ENCODE data around the gene AXIN2. TPM values are rescaled to one million over a fixed set of nuclear protein-coding genes. Genes with fewer than 3 reads are reported as not detected.
"Not testable (repeated sequence)": the region's sequence is repeated elsewhere in the genome, so short reads cannot be mapped to it uniquely, and the experiment has no call there.

Gene AXIN2
- polyA plus RNA-seq, 1 donor from 2014 or later = 26.7 TPM

GRCh38 chr17:65509032-65509431 lies 52.4 kb downstream of the AXIN2 start:
- H3K9me2 ChIP-seq (ENCODE audit: insufficient read depth, low read length) = no peaks in the 10 kb centered on the region
- H3K27me3 ChIP-seq (ENCODE audit: insufficient read depth, low read depth, low read length) = no peaks in the 10 kb centered on the region
- H3K9ac ChIP-seq (ENCODE audit: low read length) = no peak overlapping the region
- no peak overlapping the region for H3K27ac ChIP-seq (ENCODE audit: low read length)
- no peaks in the 10 kb centered on the region for H3K9me3 ChIP-seq (ENCODE audit: low read length)
- TF ChIP-seq MXI1 (conservative IDR thresholded peaks at IDR 0.05; ENCODE audit: poor library complexity, severe bottlenecking) (no peak), REST (IDR thresholded peaks at IDR 0.05; ENCODE audit: borderline replicate concordance) (no peak), TAF1 (IDR thresholded peaks at IDR 0.05; ENCODE audit: low read depth) (no peak), POLR2AphosphoS5 (IDR thresholded peaks at IDR 0.05) (no peak), CTCF (IDR thresholded peaks at IDR 0.05; ENCODE audit: poor library complexity, severe bottlenecking) (no peak), EP300 (conservative IDR thresholded peaks at IDR 0.05; ENCODE audit: poor library complexity, severe bottlenecking) (no peak), SMC3 (conservative IDR thresholded peaks at IDR 0.05; ENCODE audit: poor library complexity) (no peak), RAD21 (conservative IDR thresholded peaks at IDR 0.05) (no peak), EZH2 (IDR thresholded peaks at IDR 0.05; ENCODE audit: borderline replicate concordance, insufficient read depth, low read length, poor library complexity, severe bottlenecking) (no peak)
- no peak overlapping the region for H2AFZ ChIP-seq (ENCODE audit: low read depth, low read length)
- no peak overlapping the region for H3K4me2 ChIP-seq (ENCODE audit: low read length)
- no peak overlapping the region for H3K4me3 ChIP-seq (ENCODE audit: low read length)
- H3K36me3 ChIP-seq (ENCODE audit: insufficient read depth, low read length) = no peaks in the 10 kb centered on the region
- no peaks in the 10 kb centered on the region for H4K20me1 ChIP-seq (ENCODE audit: insufficient read depth)
- no peaks in the 10 kb centered on the region for H3F3A ChIP-seq (ENCODE audit: insufficient read depth, low read length, poor library complexity, severe bottlenecking)
- H3K79me2 ChIP-seq (replicated peaks; ENCODE audit: insufficient read depth, low read length) = no peaks in the 10 kb centered on the region

GRCh38 chr17:65504673-65505072 lies 56.8 kb downstream of the AXIN2 start:
- H3K36me3 ChIP-seq (ENCODE audit: insufficient read depth, low read length); H4K20me1 ChIP-seq (ENCODE audit: insufficient read depth); H3K27ac ChIP-seq (ENCODE audit: low read length); H2AFZ ChIP-seq (ENCODE audit: low read depth, low read length); H3K79me2 ChIP-seq (replicated peaks; ENCODE audit: insufficient read depth, low read length); H3K4me3 ChIP-seq (ENCODE audit: low read length); H3K9me2 ChIP-seq (ENCODE audit: insufficient read depth, low read length); H3K4me2 ChIP-seq (ENCODE audit: low read length); H3K9ac ChIP-seq (ENCODE audit: low read length); H3K27me3 ChIP-seq (ENCODE audit: insufficient read depth, low read depth, low read length); H3F3A ChIP-seq (ENCODE audit: insufficient read depth, low read length, poor library complexity, severe bottlenecking); H3K9me3 ChIP-seq (ENCODE audit: low read length): not testable (repeated sequence)

- H3K36me3 ChIP-seq (ENCODE audit: insufficient read depth, low read length) = no peaks in the 10 kb centered on the region
- TF ChIP-seq REST (IDR thresholded peaks at IDR 0.05; ENCODE audit: borderline replicate concordance) (no peak), SMC3 (conservative IDR thresholded peaks at IDR 0.05; ENCODE audit: poor library complexity) (no peak), EZH2 (IDR thresholded peaks at IDR 0.05; ENCODE audit: borderline replicate concordance, insufficient read depth, low read length, poor library complexity, severe bottlenecking) (no peak), TAF1 (IDR thresholded peaks at IDR 0.05; ENCODE audit: low read depth) (no peak), RAD21 (conservative IDR thresholded peaks at IDR 0.05) (no peak), POLR2AphosphoS5 (IDR thresholded peaks at IDR 0.05) (no peak), EP300 (conservative IDR thresholded peaks at IDR 0.05; ENCODE audit: poor library complexity, severe bottlenecking) (no peak), MXI1 (conservative IDR thresholded peaks at IDR 0.05; ENCODE audit: poor library complexity, severe bottlenecking) (no peak)
- H3K79me2 ChIP-seq (replicated peaks; ENCODE audit: insufficient read depth, low read length) = no peaks in the 10 kb centered on the region
- no peaks in the 10 kb centered on the region for H3K9me2 ChIP-seq (ENCODE audit: insufficient read depth, low read length)
- no peak overlapping the region for H2AFZ ChIP-seq (ENCODE audit: low read depth, low read length)
- no peak overlapping the region for H3K27ac ChIP-seq (ENCODE audit: low read length)
- H3K4me3 ChIP-seq (ENCODE audit: low read length) = no peak overlapping the region
- no peaks in the 10 kb centered on the region for H3K27me3 ChIP-seq (ENCODE audit: insufficient read depth, low read depth, low read length)
- no peak overlapping the region for H3K9ac ChIP-seq (ENCODE audit: low read length)
- no peaks in the 10 kb centered on the region for H3K9me3 ChIP-seq (ENCODE audit: low read length)
- H3K4me2 ChIP-seq (ENCODE audit: low read length) = no peak overlapping the region
- no peaks in the 10 kb centered on the region for H3F3A ChIP-seq (ENCODE audit: insufficient read depth, low read length, poor library complexity, severe bottlenecking)
- H4K20me1 ChIP-seq (ENCODE audit: insufficient read depth) = no peaks in the 10 kb centered on the region
Observed at GRCh38 chr17:65504141-65504540, 57.3 kb downstream of the AXIN2 start.
